Esophagus muscularis mucosa (tissue), 4 donors: Measurements from ENCODE around the gene UNG.

Experiments
- EP300 ChIP-seq: sonication (generic); formaldehyde crosslinking; IDR thresholded peaks from one replicate; pipeline ENCODE4 v1.6.1; 2017; ENCODE audit warnings: antibody characterized with exemption
- POLR2A ChIP-seq: fragments of 450-650 bp; IDR thresholded peaks from one replicate; pipeline ENCODE4 v1.6.1; 2017; ENCODE audit warnings: antibody characterized with exemption, moderate library complexity, mild to moderate bottlenecking, low read depth
- POLR2AphosphoS5 ChIP-seq, 2 donors: sonication (generic); formaldehyde crosslinking; IDR thresholded peaks; one replicate each; pipeline ENCODE4 v1.6.1; 2017; ENCODE audit warnings: antibody characterized with exemption in 2 of 2
- TF ChIP-seq, protein P1 (sequence below), 3 experiments: fragments of 200-600 bp in 2 of 3; fragments of 450-650 bp in 1 of 3; sonication (generic) in 2 of 3; IDR thresholded peaks; one replicate each; pipeline ENCODE4 v1.5.1; 2017 to 2019; ENCODE audit warnings: antibody characterized with exemption in 3 of 3, mild to moderate bottlenecking in 2 of 3, moderate library complexity in 1 of 3

- TF ChIP-seq POLR2A (no peak), EP300 (no peak), POLR2AphosphoS5 (IDR thresholded peaks at IDR 0.05) (no peak)
- TF ChIP-seq, protein P1, sequence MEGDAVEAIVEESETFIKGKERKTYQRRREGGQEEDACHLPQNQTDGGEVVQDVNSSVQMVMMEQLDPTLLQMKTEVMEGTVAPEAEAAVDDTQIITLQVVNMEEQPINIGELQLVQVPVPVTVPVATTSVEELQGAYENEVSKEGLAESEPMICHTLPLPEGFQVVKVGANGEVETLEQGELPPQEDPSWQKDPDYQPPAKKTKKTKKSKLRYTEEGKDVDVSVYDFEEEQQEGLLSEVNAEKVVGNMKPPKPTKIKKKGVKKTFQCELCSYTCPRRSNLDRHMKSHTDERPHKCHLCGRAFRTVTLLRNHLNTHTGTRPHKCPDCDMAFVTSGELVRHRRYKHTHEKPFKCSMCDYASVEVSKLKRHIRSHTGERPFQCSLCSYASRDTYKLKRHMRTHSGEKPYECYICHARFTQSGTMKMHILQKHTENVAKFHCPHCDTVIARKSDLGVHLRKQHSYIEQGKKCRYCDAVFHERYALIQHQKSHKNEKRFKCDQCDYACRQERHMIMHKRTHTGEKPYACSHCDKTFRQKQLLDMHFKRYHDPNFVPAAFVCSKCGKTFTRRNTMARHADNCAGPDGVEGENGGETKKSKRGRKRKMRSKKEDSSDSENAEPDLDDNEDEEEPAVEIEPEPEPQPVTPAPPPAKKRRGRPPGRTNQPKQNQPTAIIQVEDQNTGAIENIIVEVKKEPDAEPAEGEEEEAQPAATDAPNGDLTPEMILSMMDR (IDR thresholded peaks at IDR 0.05) = no peak
Measured at GRCh38 chr12:109092497-109093021, 4.8 kb upstream of the UNG start.
